Measurements from ENCODE around the gene STK32C. TPM values are rescaled to one million over a fixed set of nuclear protein-coding genes. Genes with fewer than 3 reads are reported as not detected.

Gene STK32C
- total RNA-seq, 1 experiment from 2014 or later, result 7.6 TPM

- no peak for DNase-seq (ENCODE audit: low read depth, low spot score)
- in situ Hi-C loops (cut with HindIII; ENCODE audit: low pct_unique_long_range_greater_than_20kb, low sequenced_read_pairs), result no loop called here
These were observed 1.1 kb upstream of the STK32C start for GRCh38 chr10:132308587-132309470.

GRCh38 chr10:132306864-132307751 lies 642 bp downstream of the STK32C start:
- in situ Hi-C loops (cut with HindIII; ENCODE audit: low pct_unique_long_range_greater_than_20kb, low sequenced_read_pairs), result no loop called here

GRCh38 chr10:132306343-132306685 lies 1.4 kb downstream of the STK32C start:
- in situ Hi-C loops (cut with HindIII; ENCODE audit: low pct_unique_long_range_greater_than_20kb, low sequenced_read_pairs), result no loop called here
- DNase-seq (ENCODE audit: low read depth, low spot score), result no peak

More at GRCh38 chr10:132306864-132307751, 642 bp downstream of the STK32C start:
- no peak for DNase-seq (ENCODE audit: low read depth, low spot score)

GRCh38 chr10:132305654-132306342 lies 2.0 kb downstream of the STK32C start:
- in situ Hi-C loops (cut with HindIII; ENCODE audit: low pct_unique_long_range_greater_than_20kb, low sequenced_read_pairs), result no loop called here
- DNase-seq (ENCODE audit: low read depth, low spot score), result no peak

GRCh38 chr10:132304756-132305509 lies 2.8 kb downstream of the STK32C start:
- DNase-seq (ENCODE audit: low read depth, low spot score), result no peak
- in situ Hi-C loops (cut with HindIII; ENCODE audit: low pct_unique_long_range_greater_than_20kb, low sequenced_read_pairs), result no loop called here

- DNase-seq (ENCODE audit: low read depth, low spot score), result no peak
- in situ Hi-C loops (cut with HindIII; ENCODE audit: low pct_unique_long_range_greater_than_20kb, low sequenced_read_pairs), result no loop called here
These were observed 4.2 kb downstream of the STK32C start for GRCh38 chr10:132303361-132304115.

- in situ Hi-C loops (cut with HindIII; ENCODE audit: low pct_unique_long_range_greater_than_20kb, low sequenced_read_pairs), result no loop called here
- DNase-seq (ENCODE audit: low read depth, low spot score), result no peak
These were observed 5.1 kb downstream of the STK32C start for GRCh38 chr10:132302421-132303310.

GRCh38 chr10:132301371-132302330 lies 6.1 kb downstream of the STK32C start:
- in situ Hi-C loops (cut with HindIII; ENCODE audit: low pct_unique_long_range_greater_than_20kb, low sequenced_read_pairs), result no loop called here
- no peak for DNase-seq (ENCODE audit: low read depth, low spot score)

GRCh38 chr10:132300582-132300981 lies 7.2 kb downstream of the STK32C start:
- in situ Hi-C loops (cut with HindIII; ENCODE audit: low pct_unique_long_range_greater_than_20kb, low sequenced_read_pairs), result no loop called here
- no peak for DNase-seq (ENCODE audit: low read depth, low spot score)

- DNase-seq (ENCODE audit: low read depth, low spot score), result no peak
- in situ Hi-C loops (cut with HindIII; ENCODE audit: low pct_unique_long_range_greater_than_20kb, low sequenced_read_pairs), result no loop called here
These were observed 8.1 kb downstream of the STK32C start for GRCh38 chr10:132299371-132300336.

GRCh38 chr10:132298038-132298881 lies 9.5 kb downstream of the STK32C start:
- in situ Hi-C loops (cut with HindIII; ENCODE audit: low pct_unique_long_range_greater_than_20kb, low sequenced_read_pairs), result no loop called here

GRCh38 chr10:132297526-132297925 lies 10.2 kb downstream of the STK32C start:
- in situ Hi-C loops (cut with HindIII; ENCODE audit: low pct_unique_long_range_greater_than_20kb, low sequenced_read_pairs), result no loop called here
- no peak for DNase-seq (ENCODE audit: low read depth, low spot score)

More at GRCh38 chr10:132298038-132298881, 9.5 kb downstream of the STK32C start:
- no peak for DNase-seq (ENCODE audit: low read depth, low spot score)

Measured in SK-MEL-5 (cell line).